H1 (cell line): Measurements from ENCODE around the gene PLEKHG1. TPM values are rescaled to one million over a fixed set of nuclear protein-coding genes. Genes with fewer than 3 reads are reported as not detected.

Source experiments
- CTCF ChIA-PET: fragments of 300-600 bp; sonication (Branson Sonifier 250); formaldehyde crosslinking; loops from one replicate; lab custom pipeline; 2021; ENCODE audit not compliant: partially characterized antibody; lab: Charles Lee
- POLR2A ChIA-PET: fragments of 300-600 bp; sonication (Branson Sonifier 250); formaldehyde crosslinking; loops from one replicate; lab custom pipeline; 2021; ENCODE audit warnings: inconsistent platforms; ENCODE audit not compliant: partially characterized antibody; lab: Charles Lee
- DNase-seq, 2 experiments: peaks; one replicate each; pipeline versions ENCODE4 v3.0.0 to v3.0.0-alpha.2; 2010 to 2022; ENCODE audit warnings: low spot score in 2 of 2, low read depth in 1 of 2, mixed read lengths in 1 of 2
- FAIRE-seq: peaks from 2 replicates; lab custom pipeline; 2011; peaks lifted over from hg19 to GRCh38; lab: Jason Lieb, UNC
- H2AFZ ChIP-seq: 2 replicates; pipeline ENCODE4 v1.8.1; 2012; ENCODE audit warnings: low read length, inconsistent platforms
- H2AK5ac ChIP-seq: 2 replicates; pipeline ENCODE4 v1.6.1; 2013; ENCODE audit warnings: low read depth, low read length
- H2BK120ac ChIP-seq: replicated peaks from 2 replicates; pipeline ENCODE3; 2013; ENCODE audit warnings: low read depth, low read length, inconsistent platforms
- H2BK12ac ChIP-seq: 2 replicates; pipeline ENCODE4 v1.6.1; 2013; ENCODE audit warnings: low read depth, low read length
- H2BK15ac ChIP-seq: 2 replicates; pipeline ENCODE4 v1.6.1; 2013; ENCODE audit warnings: low read length
- H2BK20ac ChIP-seq: 2 replicates; pipeline ENCODE4 v1.6.1; 2013; ENCODE audit warnings: low read length
- H2BK5ac ChIP-seq: 2 replicates; pipeline ENCODE4 v1.6.1; 2013; ENCODE audit warnings: low read depth, low read length
- H3K14ac ChIP-seq: 2 replicates; pipeline ENCODE4 v1.6.1; 2013; ENCODE audit warnings: inconsistent platforms; ENCODE audit not compliant: insufficient read length
- H3K18ac ChIP-seq: 2 replicates; pipeline ENCODE4 v1.6.1; 2013; ENCODE audit warnings: low read length; ENCODE audit errors: extremely low read depth
- H3K23ac ChIP-seq: 2 replicates; pipeline ENCODE4 v1.6.1; 2013; ENCODE audit warnings: inconsistent platforms; ENCODE audit not compliant: insufficient read length
- H3K23me2 ChIP-seq: 2 replicates; pipeline ENCODE4 v1.6.1; 2013; ENCODE audit warnings: low read depth, low read length
- H3K27ac ChIP-seq: 2 replicates; pipeline ENCODE4 v1.6.1; 2011; ENCODE audit warnings: low read depth, low read length, inconsistent platforms
- H3K27me3 ChIP-seq, 4 experiments: replicated peaks in 1 of 4; 1 replicate in 1 of 4; 2 replicates in 3 of 4; pipeline versions ENCODE4 v1.6.1 to v1.8.1; 2011 to 2013; ENCODE audit warnings: low read length in 3 of 4, mild to moderate bottlenecking in 3 of 4, inconsistent platforms in 2 of 4, mixed read lengths in 2 of 4, moderate library complexity in 1 of 4; ENCODE audit not compliant: control insufficient read depth in 3 of 4, insufficient read depth in 3 of 4; ENCODE audit errors: extremely low read depth in 1 of 4
- H3K36me3 ChIP-seq, 4 experiments: 2 replicates each; pipeline versions ENCODE4 v1.6.1 to v1.8.1; 2011 to 2013; ENCODE audit warnings: mild to moderate bottlenecking in 4 of 4, low read length in 3 of 4, moderate library complexity in 2 of 4, control low read depth in 1 of 4, inconsistent platforms in 1 of 4; ENCODE audit not compliant: insufficient read depth in 4 of 4, control insufficient read depth in 2 of 4
- H3K4ac ChIP-seq: replicated peaks from 2 replicates; pipeline ENCODE3; 2013; ENCODE audit warnings: low read length, low read depth, mixed read lengths, inconsistent platforms; ENCODE audit not compliant: insufficient read length
- H3K4me1 ChIP-seq, 4 experiments: replicated peaks in 1 of 4; 1 replicate in 1 of 4; 2 replicates in 3 of 4; pipeline versions ENCODE4 v1.6.1 to v1.8.1; 2011 to 2013; ENCODE audit warnings: low read length in 3 of 4, inconsistent platforms in 2 of 4, mixed read lengths in 1 of 4; ENCODE audit not compliant: insufficient read depth in 4 of 4, control insufficient read depth in 3 of 4
- H3K4me2 ChIP-seq, 2 experiments: 2 replicates each; pipeline versions ENCODE4 v1.6.1 to v1.8.1; 2011 to 2013; ENCODE audit warnings: low read depth in 2 of 2, low read length in 2 of 2, control low read depth in 1 of 2, inconsistent platforms in 1 of 2, mild to moderate bottlenecking in 1 of 2; ENCODE audit not compliant: insufficient read depth in 1 of 2
- H3K4me3 ChIP-seq, 4 experiments: fragments of 200-600, 300-600 bp in 1 of 4; sonication (generic), shearing (Covaris generic), sonication (Bioruptor Twin) in 1 of 4; 2 replicates each; pipeline versions ENCODE4 v1.5.1 to v1.8.1; 2011 to 2016; ENCODE audit warnings: low read length in 4 of 4, low read depth in 3 of 4, control low read depth in 2 of 4, inconsistent platforms in 2 of 4, mild to moderate bottlenecking in 2 of 4, mixed read lengths in 1 of 4, moderate library complexity in 1 of 4; ENCODE audit not compliant: insufficient read depth in 2 of 4; ENCODE audit errors: extremely low read depth in 1 of 4
- H3K56ac ChIP-seq: replicated peaks from 2 replicates; pipeline ENCODE3; 2013; ENCODE audit warnings: low read depth, mild to moderate bottlenecking, mixed read lengths, low read length, inconsistent platforms; ENCODE audit not compliant: insufficient read length
- H3K79me1 ChIP-seq: 2 replicates; pipeline ENCODE4 v1.6.1; 2013; ENCODE audit warnings: low read depth, low read length, control low read depth
- H3K79me2 ChIP-seq, 2 experiments: 2 replicates each; pipeline versions ENCODE4 v1.6.1 to v1.8.1; 2012 to 2013; ENCODE audit warnings: low read length in 2 of 2, mild to moderate bottlenecking in 2 of 2, inconsistent platforms in 1 of 2; ENCODE audit not compliant: insufficient read depth in 2 of 2, control insufficient read depth in 1 of 2
- H3K9ac ChIP-seq, 4 experiments: replicated peaks in 1 of 4; 1 replicate in 1 of 4; 2 replicates in 3 of 4; pipeline versions ENCODE4 v1.6.1 to v1.8.1; 2011 to 2013; ENCODE audit warnings: low read depth in 3 of 4, low read length in 3 of 4, control low read depth in 2 of 4, mild to moderate bottlenecking in 2 of 4, moderate library complexity in 2 of 4, inconsistent platforms in 1 of 4; ENCODE audit errors: extremely low read depth in 1 of 4
- H3K9me3 ChIP-seq, 2 experiments: 2 replicates each; pipeline versions ENCODE4 v1.6.1 to v1.8.1; 2012 to 2013; ENCODE audit warnings: mild to moderate bottlenecking in 2 of 2, moderate library complexity in 2 of 2, control low read depth in 1 of 2, inconsistent platforms in 1 of 2, low read depth in 1 of 2, low read length in 1 of 2, mixed read lengths in 1 of 2; ENCODE audit not compliant: insufficient read depth in 2 of 2
- H4K20me1 ChIP-seq, 2 experiments: replicated peaks in 1 of 2; 2 replicates each; pipeline versions ENCODE3 to v1.8.1; 2011 to 2013; ENCODE audit warnings: inconsistent platforms in 2 of 2, low read length in 2 of 2, mild to moderate bottlenecking in 1 of 2; ENCODE audit not compliant: insufficient read depth in 2 of 2, control insufficient read depth in 1 of 2
- H4K5ac ChIP-seq: 2 replicates; pipeline ENCODE4 v1.6.1; 2013; ENCODE audit warnings: low read length, low read depth, mixed read lengths, inconsistent platforms; ENCODE audit not compliant: insufficient read length
- H4K8ac ChIP-seq: 2 replicates; pipeline ENCODE4 v1.8.0; 2013; ENCODE audit warnings: mild to moderate bottlenecking, moderate library complexity, low read length, inconsistent platforms; ENCODE audit not compliant: insufficient read depth; ENCODE audit errors: extremely low read depth
- H4K91ac ChIP-seq: replicated peaks from 2 replicates; pipeline ENCODE3; 2013; ENCODE audit warnings: low read length, mixed read lengths, inconsistent platforms; ENCODE audit not compliant: insufficient read length
- CEBPB ChIP-seq: IDR thresholded peaks from 2 replicates; pipeline ENCODE4 v1.6.1; 2012; ENCODE audit warnings: low read depth, low read length
- CREB1 ChIP-seq: IDR thresholded peaks from 2 replicates; pipeline ENCODE4 v1.6.1; 2012; ENCODE audit warnings: inconsistent platforms
- EP300 ChIP-seq, 2 experiments: IDR thresholded peaks; 1 replicate in 1 of 2; 2 replicates in 1 of 2; pipeline ENCODE4 v1.6.1; 2011 to 2012; ENCODE audit warnings: low read depth in 2 of 2, low read length in 2 of 2, mild to moderate bottlenecking in 2 of 2, borderline replicate concordance in 1 of 2, inconsistent platforms in 1 of 2, moderate library complexity in 1 of 2
- HDAC2 ChIP-seq, 2 experiments: fragments of 300-600 bp in 1 of 2; sonication (generic) in 1 of 2; IDR thresholded peaks; 2 replicates each; pipeline ENCODE4 v1.6.1; 2011 to 2012; ENCODE audit warnings: low read depth in 2 of 2, low read length in 2 of 2, mild to moderate bottlenecking in 2 of 2, moderate library complexity in 2 of 2, borderline replicate concordance in 1 of 2, inconsistent platforms in 1 of 2
- JUN ChIP-seq: IDR thresholded peaks from 2 replicates; pipeline ENCODE4 v1.6.1; 2011; ENCODE audit warnings: low read depth, mild to moderate bottlenecking, improper control_type of control experiment, low read length
- RNF2 ChIP-seq: fragments of 200-900, 300-1000 bp; sonication (generic); IDR thresholded peaks from 2 replicates; pipeline ENCODE4 v1.7.1; 2016; ENCODE audit warnings: borderline replicate concordance, low read depth, mild to moderate bottlenecking, antibody characterized with exemption, low read length; ENCODE audit not compliant: poor library complexity, severe bottlenecking; ENCODE audit errors: missing control alignments
- RXRA ChIP-seq: IDR thresholded peaks from 2 replicates; pipeline ENCODE4 v1.6.1; 2011; ENCODE audit warnings: low read depth, mild to moderate bottlenecking, low read length, moderate library complexity; ENCODE audit not compliant: insufficient read depth
- YY1 ChIP-seq: IDR thresholded peaks from 2 replicates; pipeline ENCODE4 v1.6.1; 2011; ENCODE audit warnings: low read depth, mild to moderate bottlenecking, low read length
- WGBS, 2 experiments: shearing (Covaris generic) in 1 of 2; methylation state at CpG; one replicate each; pipeline versions ENCODE4 v1.1.6 to v1.1.7; 2013 to 2015; ENCODE audit warnings: low lambda C conversion rate in 2 of 2, mixed read lengths in 2 of 2, inconsistent platforms in 1 of 2, low coverage in 1 of 2, missing lambda C conversion rate in 1 of 2; ENCODE audit not compliant: insufficient replicate concordance in 2 of 2, insufficient coverage in 1 of 2, insufficient read length in 1 of 2; ENCODE audit errors: extremely low coverage in 1 of 2, missing lambda C conversion rate in 1 of 2; 5-methylcytosine and 5-hydroxymethylcytosine counted together
- polyA plus RNA-seq, 7 experiments: library from polyadenylated mRNA; depleted of rRNA in 3 of 7; stranded (reverse) in 5 of 7; unstranded in 2 of 7; fragments of >200 nt in 5 of 7; fragments of 200-250 nt in 2 of 7; gene quantifications; 1 replicate in 5 of 7; 2 replicates in 1 of 7; 4 replicates in 1 of 7; pipeline versions ENCODE4 v1.2.1 to v1.2.3, GENCODE V29; 2011 to 2013; ENCODE audit warnings: missing spikeins in 2 of 7, mixed read lengths in 2 of 7
- total RNA-seq: library from RNA; stranded (reverse); fragmentation: NEBNext Ultra II Directional; extraction: Animal tissue kit (Norgen Biotek cat#: 25700); gene quantifications from 2 replicates; pipeline ENCODE4 v1.2.1, GENCODE V29; 2021
- TF ChIP-seq, protein P1 (sequence below): IDR thresholded peaks from 2 replicates; pipeline ENCODE4 v1.6.1; 2012; ENCODE audit warnings: low read length, inconsistent platforms

PLEKHG1 gene
- total and polyA plus RNA-seq, 2 of the 8 experiments (the other 6 are each of a cell fraction or from before 2014, with no cell fraction given), result 0.94 to 2.2 TPM

DNA sequence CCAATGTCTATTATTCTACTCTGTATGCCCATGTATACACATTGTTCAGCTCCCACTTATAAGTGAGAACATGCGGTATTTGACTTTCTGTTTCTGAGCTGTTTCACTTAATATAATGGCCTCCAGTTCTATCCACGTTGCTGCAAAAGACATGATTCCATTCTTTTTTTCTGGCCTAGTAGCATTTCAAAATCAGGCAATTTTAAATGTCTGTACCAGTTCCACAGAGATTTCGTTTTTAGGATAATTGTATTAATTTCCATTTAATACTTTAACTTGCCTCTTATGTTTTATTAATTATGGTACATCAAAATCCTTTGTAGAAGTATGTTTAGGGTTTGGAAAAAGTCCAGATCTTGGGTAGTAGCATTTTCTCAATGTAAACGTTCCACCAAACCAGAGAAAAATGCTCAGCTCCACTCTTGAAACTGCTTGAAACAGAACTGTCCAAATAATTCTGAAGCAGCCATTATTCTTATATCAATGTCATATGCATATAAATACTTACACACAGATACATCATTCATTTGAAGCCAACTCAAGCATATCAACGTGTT, 42.6 kb upstream of the PLEKHG1 start:
- Histone ChIP-seq H4K91ac (no peak overlapping the region), H2BK12ac (no peak overlapping the region), H4K8ac (no peak overlapping the region), H3K27ac (no peak overlapping the region), H3K18ac (no peak overlapping the region), H3K23ac (no peak overlapping the region), H4K20me1 (no peaks in the 10 kb centered on the region), H2BK15ac (no peak overlapping the region), H2BK20ac (no peak overlapping the region), H3K9ac (no peak overlapping the region), H3K27me3 (no peaks in the 10 kb centered on the region), H2BK5ac (no peak overlapping the region), H3K4me1 (no peaks in the 10 kb centered on the region)
- ChIA-PET CTCF (interaction anchor here (1.1 to 1.6 kb wide), 3 partner anchors 9 to 93 kb away, joined by 3 to 5 read pairs (median 5); no protein-coding TSS in a partner anchor), POLR2A (no interaction called here)
- DNase-seq, result no peak
- no peak for FAIRE-seq
- TF ChIP-seq RNF2 (no peak), JUN (no peak), YY1 (no peak), RXRA (no peak), CEBPB (no peak), EP300 (IDR thresholded peaks at IDR 0.05; ENCODE audit: borderline replicate concordance in 1 of 2, low read depth in 2 of 2, low read length in 2 of 2) (no peak), HDAC2 (IDR thresholded peaks at IDR 0.05; ENCODE audit: borderline replicate concordance in 1 of 2, low read depth in 2 of 2, low read length in 2 of 2) (no peak), CREB1 (no peak)
- TF ChIP-seq, protein P1, sequence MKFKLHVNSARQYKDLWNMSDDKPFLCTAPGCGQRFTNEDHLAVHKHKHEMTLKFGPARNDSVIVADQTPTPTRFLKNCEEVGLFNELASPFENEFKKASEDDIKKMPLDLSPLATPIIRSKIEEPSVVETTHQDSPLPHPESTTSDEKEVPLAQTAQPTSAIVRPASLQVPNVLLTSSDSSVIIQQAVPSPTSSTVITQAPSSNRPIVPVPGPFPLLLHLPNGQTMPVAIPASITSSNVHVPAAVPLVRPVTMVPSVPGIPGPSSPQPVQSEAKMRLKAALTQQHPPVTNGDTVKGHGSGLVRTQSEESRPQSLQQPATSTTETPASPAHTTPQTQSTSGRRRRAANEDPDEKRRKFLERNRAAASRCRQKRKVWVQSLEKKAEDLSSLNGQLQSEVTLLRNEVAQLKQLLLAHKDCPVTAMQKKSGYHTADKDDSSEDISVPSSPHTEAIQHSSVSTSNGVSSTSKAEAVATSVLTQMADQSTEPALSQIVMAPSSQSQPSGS, result no peak
- TF ChIP-seq, all 59 proteins: peak for 0
- 81% methylated on average over 5 of the region's 5 CpGs; no CpG with 5 or more reads in 1 of the 2 experiments for WGBS, 2 experiments
- H3K56ac ChIP-seq, result no peak overlapping the region
- no peak overlapping the region for H2AFZ ChIP-seq
- H3K36me3 ChIP-seq, result no peaks in the 10 kb centered on the region
- no peaks in the 10 kb centered on the region for H3K79me2 ChIP-seq
- no peak overlapping the region for H2AK5ac ChIP-seq
- H3K4me3 ChIP-seq, result no peak overlapping the region
- H3K79me1 ChIP-seq, result no peaks in the 10 kb centered on the region
- H3K9me3 ChIP-seq, result no peaks in the 10 kb centered on the region
- no peak overlapping the region for H4K5ac ChIP-seq
- H3K4me2 ChIP-seq, result no peak overlapping the region
- no peak overlapping the region for H3K14ac ChIP-seq
- no peaks in the 10 kb centered on the region for H3K23me2 ChIP-seq
- no peak overlapping the region for H2BK120ac ChIP-seq
- H3K4ac ChIP-seq, result no peak overlapping the region
